HG03442 (cell line): Measurements from ENCODE around the gene SLC35F3.
A peak's percentile ranks its signal among the peaks of the same experiment; 100 is the strongest.
"Not testable (repeated sequence)": the region's sequence is repeated elsewhere in the genome, so short reads cannot be mapped to it uniquely, and the experiment has no call there.

Experiments used
- ATAC-seq: cut with Tn5 transposase; IDR thresholded peaks from one replicate; pipeline ENCODE4 v1.9.1; 2021; ENCODE audit warnings: mild to moderate bottlenecking, moderate library complexity; ENCODE audit not compliant: unreplicated experiment

SLC35F3 gene

GRCh38 chr1:234176000-234176399 lies 271.5 kb downstream of the SLC35F3 start:
- no peak for ATAC-seq

- not testable (repeated sequence) for ATAC-seq
Measured at GRCh38 chr1:234176847-234177246, 272.4 kb downstream of the SLC35F3 start.

- ATAC-seq, result no peak
Measured at GRCh38 chr1:234185438-234185837, 281.0 kb downstream of the SLC35F3 start.

GRCh38 chr1:234186037-234186688 lies 281.7 kb downstream of the SLC35F3 start:
- ATAC-seq, result peak; percentile 91

GRCh38 chr1:234188454-234188792 lies 283.9 kb downstream of the SLC35F3 start:
- no peak for ATAC-seq

GRCh38 chr1:234197839-234198238 lies 293.4 kb downstream of the SLC35F3 start:
- ATAC-seq, result no peak

GRCh38 chr1:234199476-234200127 lies 295.1 kb downstream of the SLC35F3 start:
- ATAC-seq, result no peak

GRCh38 chr1:234200566-234200965 lies 296.1 kb downstream of the SLC35F3 start:
- ATAC-seq, result no peak

GRCh38 chr1:234201600-234201999 lies 297.1 kb downstream of the SLC35F3 start:
- no peak for ATAC-seq

- no peak for ATAC-seq
Measured at GRCh38 chr1:234205966-234206365, 301.5 kb downstream of the SLC35F3 start.

GRCh38 chr1:234206651-234207284 lies 302.3 kb downstream of the SLC35F3 start:
- no peak for ATAC-seq

- ATAC-seq, result no peak
Measured at GRCh38 chr1:234208351-234208750, 303.9 kb downstream of the SLC35F3 start.

- ATAC-seq, result no peak
Measured at GRCh38 chr1:234208791-234209190, 304.3 kb downstream of the SLC35F3 start.

- not testable (repeated sequence) for ATAC-seq
Measured at GRCh38 chr1:234210429-234210828, 306.0 kb downstream of the SLC35F3 start.

GRCh38 chr1:234211855-234212254 lies 307.4 kb downstream of the SLC35F3 start:
- not testable (repeated sequence) for ATAC-seq

- ATAC-seq, result no peak
Measured at GRCh38 chr1:234212764-234213657, 308.5 kb downstream of the SLC35F3 start.

GRCh38 chr1:234213658-234214128 lies 309.2 kb downstream of the SLC35F3 start:
- no peak for ATAC-seq

GRCh38 chr1:234214129-234214910 lies 309.8 kb downstream of the SLC35F3 start:
- peak; percentile 41 for ATAC-seq

GRCh38 chr1:234214911-234215892 lies 310.7 kb downstream of the SLC35F3 start:
- ATAC-seq, result no peak
